Psoas muscle (tissue), 8 donors: Measurements from ENCODE around the gene TXNRD1. TPM values are rescaled to one million over a fixed set of nuclear protein-coding genes. Genes with fewer than 3 reads are reported as not detected.

Source experiments
- ATAC-seq, 4 donors: fragments of 200-7000 bp; cut with Tn5 transposase; one replicate each; pipeline ENCODE4 v1.9.1; 2020; ENCODE audit warnings: moderate library complexity in 3 of 4, mild to moderate bottlenecking in 2 of 4
- DNase-seq, 2 donors: peaks; one replicate each; pipeline ENCODE4 v3.0.0-alpha.2; 2020
- H3K27ac ChIP-seq: fragments of 200-600 bp; one replicate; pipeline ENCODE4 v1.8.0; 2022
- H3K27me3 ChIP-seq, 3 donors: fragments of 200-600 bp in 1 of 3; one replicate each; pipeline versions ENCODE4 v1.6.1 to v1.8.0; 2013 to 2022; ENCODE audit warnings: low read length in 2 of 3, mild to moderate bottlenecking in 2 of 3, moderate library complexity in 1 of 3; ENCODE audit not compliant: insufficient read depth in 3 of 3
- H3K36me3 ChIP-seq, 2 donors: fragments of 200-600 bp in 1 of 2; one replicate each; pipeline versions ENCODE4 v1.6.1 to v1.8.0; 2013 to 2022; ENCODE audit warnings: low read depth in 1 of 2, mild to moderate bottlenecking in 1 of 2, moderate library complexity in 1 of 2; ENCODE audit not compliant: insufficient read depth in 1 of 2
- H3K4me1 ChIP-seq: fragments of 200-600 bp; one replicate; pipeline ENCODE4 v1.8.0; 2022
- H3K4me3 ChIP-seq: fragments of 200-600 bp; one replicate; pipeline ENCODE4 v1.8.0; 2022; ENCODE audit warnings: mild to moderate bottlenecking
- H3K9me3 ChIP-seq: fragments of 200-600 bp; one replicate; pipeline ENCODE4 v1.8.0; 2022
- WGBS, 3 donors: extraction: QIAGEN DNeasy Blood & Tissue Kit; methylation state at CpG; one replicate each; pipeline versions ENCODE4 v1.1.6 to v1.1.7; 2013; 5-methylcytosine and 5-hydroxymethylcytosine counted together
- intact Hi-C, 2 donors: fragments of 100-400 bp; cut with DNase I; formaldehyde crosslinking; loops; one replicate each; pipeline versions ENCODE4 v1.11.0 to v1.14.2; 2022
- polyA plus RNA-seq, 3 donors: library from polyadenylated mRNA; stranded (reverse); fragments of 200-250 nt; gene quantifications; one replicate each; pipeline ENCODE4 v1.2.3, GENCODE V29; 2013
- total RNA-seq, 4 donors: library from RNA; stranded (reverse); fragmentation: NEBNext Ultra II Directional in 2 of 4; extraction: Animal tissue kit (Norgen Biotek cat#: 25700) in 2 of 4; gene quantifications; one replicate each; pipeline versions ENCODE4 v1.2.1 to v1.2.4, GENCODE V29; 2021 to 2023
- TF ChIP-seq, protein P1 (sequence below): fragments of 200-600 bp; IDR thresholded peaks from one replicate; pipeline ENCODE4 v1.8.0; 2022; ENCODE audit warnings: antibody characterized with exemption
- donor health status: healthy with polysubstance abuse.
- donor health status: DM: no; HTN: no; CAD: no; lungs with moderate emphysema.
- donor health status: Bipolar disorder and iron deficiency.
- donor health status: healthy.
- donor health status: DM: yes; HTN: yes; CAD: no.
- donor health status: DM: no; HTN: no; CAD: no.
- donor health status: DM: no; HTN: no; CAD: no.
- donor health status: DM: yes; HTN: yes; CAD: no.

The TXNRD1 gene
- total and polyA plus RNA-seq, 7 donors, result 46.0 to 249 (median 110) TPM

DNA sequence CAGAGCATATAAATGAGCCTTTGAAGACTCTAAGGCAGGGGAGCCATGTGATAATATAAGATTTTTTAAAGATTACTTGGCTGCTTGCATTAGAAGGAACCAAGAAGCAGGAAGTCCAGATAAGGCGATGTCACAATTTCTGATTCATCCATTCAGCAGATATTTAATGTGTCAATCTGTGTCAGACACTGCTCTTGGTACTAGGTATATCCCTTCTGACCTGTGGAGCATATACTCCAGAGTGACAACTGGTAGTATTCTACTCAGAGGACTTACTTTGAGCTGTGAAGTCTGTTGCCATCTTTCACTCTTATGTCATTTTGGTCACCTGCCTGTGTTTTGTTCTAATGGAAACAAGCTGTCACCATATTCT lies 98.6 kb downstream of the TXNRD1 start:
- Histone ChIP-seq H3K27me3 (no peaks in the 10 kb centered on the region), H3K27ac (peak overlapping the region; percentile 42), H3K36me3 (peaks cover 11 to 93% of the 10 kb centered on the region in 2 donors), H3K4me1 (no peaks in the 10 kb centered on the region), H3K4me3 (no peak overlapping the region), H3K9me3 (no peaks in the 10 kb centered on the region)
- intact Hi-C loops, result loop anchor here (10.0 kb wide), 2 partner anchors 811 to 831 kb away; no protein-coding TSS in a partner anchor
- 95 to 100% (median 96%) methylated on average over 1 of the region's 1 CpG for WGBS, 3 donors
- ATAC-seq, result peak; percentile 40 to 64 (median 55)
- TF ChIP-seq, protein P1, sequence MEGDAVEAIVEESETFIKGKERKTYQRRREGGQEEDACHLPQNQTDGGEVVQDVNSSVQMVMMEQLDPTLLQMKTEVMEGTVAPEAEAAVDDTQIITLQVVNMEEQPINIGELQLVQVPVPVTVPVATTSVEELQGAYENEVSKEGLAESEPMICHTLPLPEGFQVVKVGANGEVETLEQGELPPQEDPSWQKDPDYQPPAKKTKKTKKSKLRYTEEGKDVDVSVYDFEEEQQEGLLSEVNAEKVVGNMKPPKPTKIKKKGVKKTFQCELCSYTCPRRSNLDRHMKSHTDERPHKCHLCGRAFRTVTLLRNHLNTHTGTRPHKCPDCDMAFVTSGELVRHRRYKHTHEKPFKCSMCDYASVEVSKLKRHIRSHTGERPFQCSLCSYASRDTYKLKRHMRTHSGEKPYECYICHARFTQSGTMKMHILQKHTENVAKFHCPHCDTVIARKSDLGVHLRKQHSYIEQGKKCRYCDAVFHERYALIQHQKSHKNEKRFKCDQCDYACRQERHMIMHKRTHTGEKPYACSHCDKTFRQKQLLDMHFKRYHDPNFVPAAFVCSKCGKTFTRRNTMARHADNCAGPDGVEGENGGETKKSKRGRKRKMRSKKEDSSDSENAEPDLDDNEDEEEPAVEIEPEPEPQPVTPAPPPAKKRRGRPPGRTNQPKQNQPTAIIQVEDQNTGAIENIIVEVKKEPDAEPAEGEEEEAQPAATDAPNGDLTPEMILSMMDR, result no peak
- DNase-seq, result no peak

DNA sequence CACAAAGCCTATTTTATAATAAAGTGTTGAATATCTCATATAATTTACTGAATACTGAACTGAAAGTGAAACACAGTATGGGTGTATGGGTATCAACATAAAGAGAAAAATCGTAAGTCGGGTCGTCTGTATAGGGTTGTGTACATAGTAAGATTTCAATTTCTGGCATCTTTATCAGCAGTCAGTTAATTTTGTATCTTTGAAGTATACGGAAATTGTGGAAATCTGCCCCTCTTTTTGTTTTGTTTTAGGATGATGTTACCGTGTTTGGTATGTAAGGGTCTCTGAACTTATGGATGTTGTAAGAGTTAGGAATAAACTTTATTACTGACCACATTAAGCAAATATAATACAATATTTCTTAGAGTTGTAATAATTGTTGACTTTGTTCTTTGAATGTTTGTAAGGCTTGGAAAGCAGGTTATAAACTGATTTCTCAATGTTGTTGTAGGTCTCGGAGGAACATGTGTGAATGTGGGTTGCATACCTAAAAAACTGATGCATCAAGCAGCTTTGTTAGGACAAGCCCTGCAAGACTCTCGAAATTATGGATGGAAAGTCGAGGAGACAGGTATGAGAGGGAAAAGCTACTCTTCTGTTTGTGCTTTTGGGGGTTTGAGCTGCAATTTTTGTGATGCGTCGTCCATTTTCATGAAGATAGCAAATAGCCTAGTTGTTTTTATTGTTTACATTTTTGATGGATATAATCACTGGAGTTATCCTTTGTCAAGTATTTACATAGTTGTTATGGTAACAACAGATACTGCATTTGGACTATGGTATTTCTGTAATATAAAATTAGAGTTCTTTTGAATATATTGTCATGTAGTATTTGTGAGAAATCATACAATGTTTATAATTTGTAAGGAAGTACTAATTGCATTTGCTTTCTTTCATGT lies 100.0 kb downstream of the TXNRD1 start:
- Histone ChIP-seq H3K4me1 (no peaks in the 10 kb centered on the region), H3K27ac (no peak overlapping the region), H3K36me3 (peaks cover 13 to 100% of the 10 kb centered on the region in 2 donors), H3K9me3 (no peaks in the 10 kb centered on the region), H3K27me3 (no peaks in the 10 kb centered on the region), H3K4me3 (no peak overlapping the region)
- WGBS, 3 donors, result 85 to 96% (median 89%) methylated on average over 10 of the region's 10 CpGs
- DNase-seq, result no peak
- intact Hi-C loops, result loop anchor here (10.0 kb wide), 2 partner anchors 809 to 829 kb away; no protein-coding TSS in a partner anchor
- ATAC-seq, result no peak
- TF ChIP-seq, protein P1, result no peak

DNA sequence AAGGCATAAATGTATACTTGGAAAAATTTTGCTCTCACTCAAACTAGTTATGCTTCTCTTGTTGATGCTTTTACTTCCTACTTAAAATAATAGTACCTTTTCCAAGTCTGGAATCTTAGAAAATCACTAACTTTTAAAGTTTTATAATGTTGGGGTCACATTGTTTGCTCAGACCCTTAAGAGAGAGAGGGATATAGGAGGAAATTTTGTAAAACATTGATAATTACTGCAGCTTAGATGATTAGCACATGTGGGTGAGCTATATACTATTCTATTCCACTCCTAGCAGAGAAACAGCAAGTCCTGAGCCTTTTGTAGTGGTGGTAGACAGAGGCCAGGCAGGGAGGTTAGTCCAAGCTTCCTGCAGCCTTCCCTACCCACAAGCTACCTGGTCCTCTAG lies 101.4 kb downstream of the TXNRD1 start:
- TF ChIP-seq, protein P1, result no peak
- H3K36me3 ChIP-seq, result peaks cover 15 to 100% of the 10 kb centered on the region in 2 donors
- H3K4me3 ChIP-seq, result no peak overlapping the region
- H3K4me1 ChIP-seq, result no peaks in the 10 kb centered on the region
- no peak overlapping the region for H3K27ac ChIP-seq
- no peak for ATAC-seq
- H3K27me3 ChIP-seq, result no peaks in the 10 kb centered on the region
- intact Hi-C loops, result loop anchor here (10.0 kb wide), 2 partner anchors 808 to 828 kb away; no protein-coding TSS in a partner anchor
- no peak for DNase-seq
- no peaks in the 10 kb centered on the region for H3K9me3 ChIP-seq

DNA sequence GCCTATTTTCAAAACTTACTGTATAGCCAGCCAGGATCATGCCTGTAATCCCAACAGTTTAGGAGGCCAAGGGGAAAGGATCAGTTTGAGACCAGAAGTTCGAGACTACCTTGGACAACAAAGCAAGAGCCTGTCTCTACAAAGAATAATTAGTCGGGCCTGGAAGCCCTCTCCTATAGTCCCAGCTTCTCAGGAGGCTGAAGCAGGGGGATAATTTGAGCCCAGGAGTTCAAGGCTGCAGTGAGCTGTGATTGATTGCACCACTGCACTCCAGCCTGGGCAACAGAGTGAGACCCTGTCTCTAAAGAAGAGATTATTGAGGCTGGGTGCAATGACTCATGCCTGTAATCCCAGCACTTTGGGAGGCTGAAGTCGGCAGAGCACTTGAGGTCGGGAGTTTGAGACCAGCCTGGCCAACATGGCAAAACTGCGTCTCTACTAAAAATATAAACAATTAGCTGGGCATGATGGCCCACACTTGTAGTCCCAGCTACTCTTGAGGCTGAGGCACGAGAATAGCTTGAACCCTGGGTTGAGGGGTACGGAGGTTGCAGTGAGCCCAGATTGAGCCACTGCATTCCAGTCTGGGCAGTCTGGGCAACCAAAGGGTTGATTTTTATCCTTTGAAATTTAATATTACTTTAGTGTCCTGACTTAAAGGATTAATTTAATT lies 102.1 kb downstream of the TXNRD1 start:
- WGBS, 3 donors, result 92 to 94% (median 93%) methylated on average over 7 of the region's 7 CpGs
- H3K36me3 ChIP-seq, result peaks cover 12 to 100% of the 10 kb centered on the region in 2 donors

More for the DNA sequence above, 102.1 kb downstream of the TXNRD1 start:
- Histone ChIP-seq H3K4me3 (no peak overlapping the region), H3K9me3 (no peaks in the 10 kb centered on the region), H3K4me1 (no peaks in the 10 kb centered on the region), H3K27ac (no peak overlapping the region), H3K27me3 (no peaks in the 10 kb centered on the region)
- TF ChIP-seq, protein P1, result no peak
- intact Hi-C loops, result loop anchor here (10.0 kb wide), 2 partner anchors 807 to 827 kb away; no protein-coding TSS in a partner anchor
- DNase-seq (no peak), ATAC-seq (no peak)
